SH-SY5Y (cell line): ENCODE results near the gene ANKRD39.

Source experiments
- GATA2 ChIP-seq: IDR thresholded peaks from 2 replicates; pipeline ENCODE4 v1.6.1; 2011; ENCODE audit warnings: mild to moderate bottlenecking, low read depth, low read length
- GATA3 ChIP-seq: IDR thresholded peaks from 2 replicates; pipeline ENCODE4 v1.6.1; 2011; ENCODE audit warnings: low read depth, mild to moderate bottlenecking, low read length, moderate library complexity

Gene ANKRD39

GRCh38 chr2:96809216-96809882 lies 48.5 kb downstream of the ANKRD39 start:
- TF ChIP-seq GATA3, result no peak
- no peak for TF ChIP-seq GATA2

GRCh38 chr2:96808176-96808837 lies 49.5 kb downstream of the ANKRD39 start:
- TF ChIP-seq GATA2, result no peak
- no peak for TF ChIP-seq GATA3

GRCh38 chr2:96807127-96807471 lies 50.7 kb downstream of the ANKRD39 start:
- TF ChIP-seq GATA2 (no peak), GATA3 (no peak)

GRCh38 chr2:96806468-96807126 lies 51.2 kb downstream of the ANKRD39 start:
- no peak for TF ChIP-seq GATA3
- no peak for TF ChIP-seq GATA2

GRCh38 chr2:96804986-96805385 lies 52.8 kb downstream of the ANKRD39 start:
- TF ChIP-seq GATA3 (no peak), GATA2 (no peak)

GRCh38 chr2:96802721-96803120 lies 55.1 kb downstream of the ANKRD39 start:
- no peak for TF ChIP-seq GATA3
- TF ChIP-seq GATA2, result no peak

GRCh38 chr2:96801786-96802595 lies 55.8 kb downstream of the ANKRD39 start:
- TF ChIP-seq GATA3 (no peak), GATA2 (no peak)

- TF ChIP-seq GATA2 (no peak), GATA3 (no peak)
These were observed 56.6 kb downstream of the ANKRD39 start for GRCh38 chr2:96801005-96801785.

GRCh38 chr2:96800061-96801004 lies 57.5 kb downstream of the ANKRD39 start:
- TF ChIP-seq GATA3 (no peak), GATA2 (no peak)

- TF ChIP-seq GATA3 (no peak), GATA2 (no peak)
These were observed 58.2 kb downstream of the ANKRD39 start for GRCh38 chr2:96799623-96799935.

- TF ChIP-seq GATA3 (no peak), GATA2 (no peak)
These were observed 58.8 kb downstream of the ANKRD39 start for GRCh38 chr2:96798733-96799622.
